ENCODE data around the gene CUL2.
"Not testable (repeated sequence)": the region's sequence is repeated elsewhere in the genome, so short reads cannot be mapped to it uniquely, and the experiment has no call there.

CUL2 gene

GRCh38 chr10:35124540-35124939 is 34.4 kb upstream of the CUL2 start:
- Histone ChIP-seq H3K27ac (ENCODE audit: low read depth, low read length) (no peak overlapping the region), H3K4me1 (ENCODE audit: control insufficient read depth, insufficient read depth, low read length) (no peaks in the 10 kb centered on the region), H3K36me3 (ENCODE audit: control insufficient read depth, insufficient read depth, low read length) (no peaks in the 10 kb centered on the region), H3K27me3 (ENCODE audit: control insufficient read depth, insufficient read depth, low read length) (no peaks in the 10 kb centered on the region), H3K9ac (ENCODE audit: low read depth, low read length) (no peak overlapping the region), H3K9me3 (ENCODE audit: control insufficient read depth, insufficient read depth, low read length) (no peaks in the 10 kb centered on the region), H3K4me3 (ENCODE audit: low read depth, low read length) (no peak overlapping the region)

GRCh38 chr10:35119378-35119777 is 29.2 kb upstream of the CUL2 start:
- no peak overlapping the region for H3K9ac ChIP-seq (ENCODE audit: low read depth, low read length)
- H3K36me3 ChIP-seq (ENCODE audit: control insufficient read depth, insufficient read depth, low read length) = no peaks in the 10 kb centered on the region
- no peaks in the 10 kb centered on the region for H3K9me3 ChIP-seq (ENCODE audit: control insufficient read depth, insufficient read depth, low read length)
- H3K27ac ChIP-seq (ENCODE audit: low read depth, low read length) = no peak overlapping the region
- no peaks in the 10 kb centered on the region for H3K27me3 ChIP-seq (ENCODE audit: control insufficient read depth, insufficient read depth, low read length)
- no peak overlapping the region for H3K4me3 ChIP-seq (ENCODE audit: low read depth, low read length)
- H3K4me1 ChIP-seq (ENCODE audit: control insufficient read depth, insufficient read depth, low read length) = no peaks in the 10 kb centered on the region

- Histone ChIP-seq H3K36me3 (ENCODE audit: control insufficient read depth, insufficient read depth, low read length) (no peaks in the 10 kb centered on the region), H3K27me3 (ENCODE audit: control insufficient read depth, insufficient read depth, low read length) (no peaks in the 10 kb centered on the region), H3K4me3 (ENCODE audit: low read depth, low read length) (no peak overlapping the region), H3K9me3 (ENCODE audit: control insufficient read depth, insufficient read depth, low read length) (no peaks in the 10 kb centered on the region), H3K4me1 (ENCODE audit: control insufficient read depth, insufficient read depth, low read length) (no peaks in the 10 kb centered on the region), H3K9ac (ENCODE audit: low read depth, low read length) (no peak overlapping the region), H3K27ac (ENCODE audit: low read depth, low read length) (no peak overlapping the region)
Measured at GRCh38 chr10:35112571-35112970, 22.4 kb upstream of the CUL2 start.

GRCh38 chr10:35103882-35104281 is 13.7 kb upstream of the CUL2 start:
- Histone ChIP-seq H3K27me3 (ENCODE audit: control insufficient read depth, insufficient read depth, low read length) (no peaks in the 10 kb centered on the region), H3K27ac (ENCODE audit: low read depth, low read length) (no peak overlapping the region), H3K9me3 (ENCODE audit: control insufficient read depth, insufficient read depth, low read length) (no peaks in the 10 kb centered on the region), H3K36me3 (ENCODE audit: control insufficient read depth, insufficient read depth, low read length) (no peaks in the 10 kb centered on the region), H3K9ac (ENCODE audit: low read depth, low read length) (no peak overlapping the region), H3K4me3 (ENCODE audit: low read depth, low read length) (no peak overlapping the region), H3K4me1 (ENCODE audit: control insufficient read depth, insufficient read depth, low read length) (no peaks in the 10 kb centered on the region)

GRCh38 chr10:35097510-35097909 is 7.4 kb upstream of the CUL2 start:
- no peak overlapping the region for H3K9ac ChIP-seq (ENCODE audit: low read depth, low read length)
- H3K27ac ChIP-seq (ENCODE audit: low read depth, low read length) = no peak overlapping the region
- no peaks in the 10 kb centered on the region for H3K9me3 ChIP-seq (ENCODE audit: control insufficient read depth, insufficient read depth, low read length)
- H3K4me3 ChIP-seq (ENCODE audit: low read depth, low read length) = no peak overlapping the region
- no peaks in the 10 kb centered on the region for H3K36me3 ChIP-seq (ENCODE audit: control insufficient read depth, insufficient read depth, low read length)
- H3K27me3 ChIP-seq (ENCODE audit: control insufficient read depth, insufficient read depth, low read length) = no peaks in the 10 kb centered on the region
- H3K4me1 ChIP-seq (ENCODE audit: control insufficient read depth, insufficient read depth, low read length) = no peaks in the 10 kb centered on the region

- Histone ChIP-seq H3K27ac (ENCODE audit: low read depth, low read length) (no peak overlapping the region), H3K27me3 (ENCODE audit: control insufficient read depth, insufficient read depth, low read length) (no peaks in the 10 kb centered on the region), H3K4me1 (ENCODE audit: control insufficient read depth, insufficient read depth, low read length) (no peaks in the 10 kb centered on the region), H3K9me3 (ENCODE audit: control insufficient read depth, insufficient read depth, low read length) (no peaks in the 10 kb centered on the region), H3K36me3 (ENCODE audit: control insufficient read depth, insufficient read depth, low read length) (no peaks in the 10 kb centered on the region), H3K9ac (ENCODE audit: low read depth, low read length) (no peak overlapping the region), H3K4me3 (ENCODE audit: low read depth, low read length) (no peak overlapping the region)
Measured at GRCh38 chr10:35096312-35096711, 6.2 kb upstream of the CUL2 start.

- no peaks in the 10 kb centered on the region for H3K9me3 ChIP-seq (ENCODE audit: control insufficient read depth, insufficient read depth, low read length)
Measured at GRCh38 chr10:35092851-35093250, 2.7 kb upstream of the CUL2 start.

GRCh38 chr10:35091994-35092790 is 2.1 kb upstream of the CUL2 start:
- Histone ChIP-seq H3K27ac (ENCODE audit: low read depth, low read length) (no peak overlapping the region), H3K36me3 (ENCODE audit: control insufficient read depth, insufficient read depth, low read length) (no peaks in the 10 kb centered on the region), H3K27me3 (ENCODE audit: control insufficient read depth, insufficient read depth, low read length) (no peaks in the 10 kb centered on the region), H3K9ac (ENCODE audit: low read depth, low read length) (no peak overlapping the region), H3K9me3 (ENCODE audit: control insufficient read depth, insufficient read depth, low read length) (no peaks in the 10 kb centered on the region), H3K4me1 (ENCODE audit: control insufficient read depth, insufficient read depth, low read length) (0 out of 2 replicates have a peak, but pooled peaks cover 9% of the 10 kb centered on the region), H3K4me3 (ENCODE audit: low read depth, low read length) (no peak overlapping the region)

More at GRCh38 chr10:35092851-35093250, 2.7 kb upstream of the CUL2 start:
- Histone ChIP-seq H3K9ac (ENCODE audit: low read depth, low read length) (no peak overlapping the region), H3K4me1 (ENCODE audit: control insufficient read depth, insufficient read depth, low read length) (0 out of 2 replicates have a peak, but pooled peaks cover 9% of the 10 kb centered on the region), H3K27ac (ENCODE audit: low read depth, low read length) (no peak overlapping the region), H3K27me3 (ENCODE audit: control insufficient read depth, insufficient read depth, low read length) (no peaks in the 10 kb centered on the region), H3K4me3 (ENCODE audit: low read depth, low read length) (no peak overlapping the region), H3K36me3 (ENCODE audit: control insufficient read depth, insufficient read depth, low read length) (no peaks in the 10 kb centered on the region)

GRCh38 chr10:35089611-35090161 is 455 bp downstream of the CUL2 start:
- Histone ChIP-seq H3K27me3 (ENCODE audit: control insufficient read depth, insufficient read depth, low read length) (no peaks in the 10 kb centered on the region), H3K9me3 (ENCODE audit: control insufficient read depth, insufficient read depth, low read length) (no peaks in the 10 kb centered on the region), H3K4me1 (ENCODE audit: control insufficient read depth, insufficient read depth, low read length) (0 out of 2 replicates have a peak, but pooled peaks cover 9% of the 10 kb centered on the region), H3K27ac (ENCODE audit: low read depth, low read length) (peak overlapping the region; percentile 95), H3K9ac (ENCODE audit: low read depth, low read length) (peak overlapping the region; percentile 54), H3K4me3 (ENCODE audit: low read depth, low read length) (peak overlapping the region; percentile 96), H3K36me3 (ENCODE audit: control insufficient read depth, insufficient read depth, low read length) (no peaks in the 10 kb centered on the region)

GRCh38 chr10:35083242-35083641 is 6.9 kb downstream of the CUL2 start:
- no peaks in the 10 kb centered on the region for H3K36me3 ChIP-seq (ENCODE audit: control insufficient read depth, insufficient read depth, low read length)
- H3K9ac ChIP-seq (ENCODE audit: low read depth, low read length) = no peak overlapping the region
- H3K4me1 ChIP-seq (ENCODE audit: control insufficient read depth, insufficient read depth, low read length) = no peaks in the 10 kb centered on the region
- no peak overlapping the region for H3K4me3 ChIP-seq (ENCODE audit: low read depth, low read length)
- no peak overlapping the region for H3K27ac ChIP-seq (ENCODE audit: low read depth, low read length)
- H3K9me3 ChIP-seq (ENCODE audit: control insufficient read depth, insufficient read depth, low read length) = no peaks in the 10 kb centered on the region
- no peaks in the 10 kb centered on the region for H3K27me3 ChIP-seq (ENCODE audit: control insufficient read depth, insufficient read depth, low read length)

- not testable (repeated sequence) for H3K9me3 ChIP-seq (ENCODE audit: control insufficient read depth, insufficient read depth, low read length); H3K27me3 ChIP-seq (ENCODE audit: control insufficient read depth, insufficient read depth, low read length); H3K4me1 ChIP-seq (ENCODE audit: control insufficient read depth, insufficient read depth, low read length); H3K4me3 ChIP-seq (ENCODE audit: low read depth, low read length); H3K27ac ChIP-seq (ENCODE audit: low read depth, low read length); H3K36me3 ChIP-seq (ENCODE audit: control insufficient read depth, insufficient read depth, low read length); H3K9ac ChIP-seq (ENCODE audit: low read depth, low read length)
Measured at GRCh38 chr10:35080261-35080660, 9.9 kb downstream of the CUL2 start.
